ENCODE measurements around the gene TBC1D10B.
A peak's percentile ranks its signal among the peaks of the same experiment; 100 is the strongest.

GRCh38 chr16:30370456-30371247 lies at the start of gene TBC1D10B:
- TF ChIP-seq CTCF (IDR thresholded peaks at IDR 0.05) = peak in 1 of 2 donors; percentile 17
- TF ChIP-seq EP300 (IDR thresholded peaks at IDR 0.05) = no peak
- TF ChIP-seq POLR2A (IDR thresholded peaks at IDR 0.05) = no peak

Measured in suprapubic skin (tissue), 3 donors.